Activated B cell treated with CpG ODN at 0.5 μM for 24 hours (primary cell): Measurements from ENCODE around the gene NOL9. TPM values are rescaled to one million over a fixed set of nuclear protein-coding genes. Genes with fewer than 3 reads are reported as not detected.

ENCODE experiments used
- ATAC-seq: fragments of 200-7000 bp; cut with Tn5 transposase; one replicate; pipeline ENCODE4 v1.10.0; 2021; ENCODE audit warnings: low read depth, mild to moderate bottlenecking, moderate library complexity
- CTCF ChIA-PET: fragments of 350-600 bp; sonication (Branson Sonifier 250); formaldehyde crosslinking; loops from one replicate; lab custom pipeline; 2021; ENCODE audit warnings: antibody characterized with exemption; lab: Charles Lee
- POLR2A ChIA-PET: fragments of 350-600 bp; sonication (Branson Sonifier 250); formaldehyde crosslinking; loops from one replicate; lab custom pipeline; 2021; ENCODE audit warnings: antibody characterized with exemption; lab: Charles Lee
- DNase-seq: peaks from one replicate; pipeline ENCODE4 v3.0.0; 2022
- H3K27ac Mint-ChIP-seq: one replicate; pipeline ENCODE4 v1.8.0; 2020; ENCODE audit warnings: mixed read lengths
- H3K27me3 Mint-ChIP-seq: one replicate; pipeline ENCODE4 v1.8.0; 2021; ENCODE audit warnings: mixed read lengths
- H3K36me3 Mint-ChIP-seq: one replicate; pipeline ENCODE4 v1.8.0; 2021; ENCODE audit warnings: low read depth, mixed read lengths
- H3K4me1 Mint-ChIP-seq: one replicate; pipeline ENCODE4 v1.8.0; 2021; ENCODE audit warnings: mixed read lengths
- H3K4me3 Mint-ChIP-seq: one replicate; pipeline ENCODE4 v1.8.0; 2020; ENCODE audit warnings: mild to moderate bottlenecking, mixed read lengths
- H3K9me3 Mint-ChIP-seq: one replicate; pipeline ENCODE4 v1.8.0; 2020; ENCODE audit warnings: mixed read lengths
- CTCF ChIP-seq: fragments of 200-600 bp; IDR thresholded peaks from one replicate; pipeline ENCODE4 v1.8.0; 2022; ENCODE audit warnings: antibody characterized with exemption, mild to moderate bottlenecking
- intact Hi-C: fragments of 100-400 bp; cut with micrococcal nuclease; formaldehyde crosslinking; loops from one replicate; pipeline ENCODE4 v1.15.1; 2024
- total RNA-seq: library from RNA; stranded (reverse); gene quantifications from 2 replicates; pipeline ENCODE4 v1.2.3, GENCODE V29; 2022

The NOL9 gene
- total RNA-seq, 1 donor from 2014 or later = 58.6 TPM

GRCh38 chr1:6554907-6555778 lies 830 bp upstream of the NOL9 start, which contains the start of gene TAS1R1:
TAS1R1 (plus strand) TSS chr1:6555307; CDS start chr1:6555374, 67 bp downstream.
- Mint-ChIP-seq H3K4me1 (peaks cover 21% of the 10 kb centered on the region), H3K27me3 (no peaks in the 10 kb centered on the region), H3K27ac (peak within 1 kb of the TSS; percentile 84), H3K4me3 (peak within 1 kb of the TSS; percentile 85), H3K36me3 (peaks cover 3% of the 10 kb centered on the region), H3K9me3 (no peaks in the 10 kb centered on the region)
- ATAC-seq = no peak
- POLR2A ChIA-PET = interaction anchor here (0.5 to 2.9 kb wide), 7 partner anchors 23 to 230 kb away, joined by 3 to 38 read pairs (median 5); partner anchors contain the start of genes CAMTA1, DNAJC11, KLHL21 and ZBTB48
- intact Hi-C loops = loop anchor here (1.0 to 2.0 kb wide), 9 partner anchors 24 to 356 kb away; partner anchors contain the start of genes CAMTA1, PHF13, RPL22 and ZBTB48
- DNase-seq = no peak
- CTCF ChIA-PET = interaction anchor here (0.8 to 2.4 kb wide), 7 partner anchors 25 to 91 kb away, joined by 3 to 15 read pairs (median 5); partner anchors contain the start of genes KLHL21 and ZBTB48
- TF ChIP-seq CTCF = no peak

GRCh38 chr1:6547301-6547700 lies 7.0 kb downstream of the NOL9 start:
- no peak for TF ChIP-seq CTCF
- H3K9me3 Mint-ChIP-seq = no peaks in the 10 kb centered on the region
- H3K27ac Mint-ChIP-seq = no peak overlapping the region
- no peak overlapping the region for H3K4me3 Mint-ChIP-seq
- no peak for DNase-seq
- H3K4me1 Mint-ChIP-seq = peaks cover 34% of the 10 kb centered on the region
- no peaks in the 10 kb centered on the region for H3K27me3 Mint-ChIP-seq
- peaks cover 60% of the 10 kb centered on the region for H3K36me3 Mint-ChIP-seq
- POLR2A ChIA-PET = no interaction called here
- ATAC-seq = no peak
- intact Hi-C loops = no loop called here
- CTCF ChIA-PET = no interaction called here

GRCh38 chr1:6546326-6546725 lies 8.0 kb downstream of the NOL9 start:
- DNase-seq (no peak), ATAC-seq (no peak)
- H3K27me3 Mint-ChIP-seq = no peaks in the 10 kb centered on the region
- H3K27ac Mint-ChIP-seq = peak overlapping the region; percentile 15
- peaks cover 30% of the 10 kb centered on the region for H3K4me1 Mint-ChIP-seq
- no peak overlapping the region for H3K4me3 Mint-ChIP-seq
- POLR2A ChIA-PET = no interaction called here
- TF ChIP-seq CTCF = no peak
- intact Hi-C loops = no loop called here
- CTCF ChIA-PET = no interaction called here
- H3K9me3 Mint-ChIP-seq = no peaks in the 10 kb centered on the region
- peaks cover 66% of the 10 kb centered on the region for H3K36me3 Mint-ChIP-seq

GRCh38 chr1:6545276-6546112 lies 8.8 kb downstream of the NOL9 start:
- POLR2A ChIA-PET = no interaction called here
- intact Hi-C loops = no loop called here
- peak overlapping the region; percentile 13 for H3K4me3 Mint-ChIP-seq
- no peaks in the 10 kb centered on the region for H3K9me3 Mint-ChIP-seq
- no peaks in the 10 kb centered on the region for H3K27me3 Mint-ChIP-seq
- peaks cover 30% of the 10 kb centered on the region for H3K4me1 Mint-ChIP-seq
- no peak for ATAC-seq
- DNase-seq = no peak
- H3K27ac Mint-ChIP-seq = peak overlapping the region; percentile 15
- CTCF ChIA-PET = no interaction called here
- H3K36me3 Mint-ChIP-seq = peaks cover 73% of the 10 kb centered on the region
- TF ChIP-seq CTCF = no peak
